ENCODE measurements around the gene MKLN1. TPM values are rescaled to one million over a fixed set of nuclear protein-coding genes. Genes with fewer than 3 reads are reported as not detected.

MKLN1 gene
- total and polyA plus RNA-seq, 2 of the 13 experiments (the other 11 are each of a cell fraction or from before 2014, with no cell fraction given) = 33.6 to 43.5 TPM

DNA sequence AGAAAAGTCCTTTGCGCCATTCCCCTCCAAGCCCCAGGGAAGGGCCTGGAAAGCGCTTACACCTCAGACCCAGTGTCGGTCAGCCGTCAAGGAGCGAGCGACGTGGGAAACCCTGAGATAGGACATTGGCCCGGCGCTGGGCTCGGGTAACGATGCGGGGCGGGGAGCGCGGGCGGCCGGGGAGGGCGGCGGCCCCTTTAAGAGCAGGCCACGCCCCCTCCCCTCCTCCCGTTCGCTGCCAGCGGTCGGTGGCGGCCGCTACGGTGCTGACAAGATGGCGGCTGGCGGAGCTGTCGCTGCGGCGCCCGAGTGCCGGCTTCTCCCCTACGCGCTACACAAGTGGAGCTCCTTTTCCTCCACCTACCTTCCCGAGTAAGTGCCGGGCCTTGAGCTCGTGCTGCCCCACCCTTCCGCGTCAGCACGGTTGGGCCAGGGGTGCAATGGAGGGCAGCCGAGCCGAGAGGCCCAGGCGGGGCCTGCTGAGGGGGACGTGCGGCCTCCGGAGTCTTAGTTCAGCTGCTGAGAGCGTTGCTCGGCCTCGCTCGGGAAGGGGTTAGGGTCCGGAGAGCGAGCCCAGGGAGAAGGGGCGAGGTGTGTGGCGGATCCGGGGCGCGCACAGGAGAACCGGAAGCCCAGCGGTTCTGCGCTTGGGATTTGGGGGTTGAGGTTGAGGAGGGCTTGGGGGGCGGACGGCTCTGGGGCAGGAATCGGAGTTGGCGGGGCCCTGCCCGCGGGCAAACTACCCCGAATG lies at the start of gene MKLN1 (continued):
- no peak; the same call in 1 of the 2 replicates for TF ChIP-seq ZNF253 (CRISPR knock-in tag; IDR thresholded peaks at IDR 0.05; ENCODE audit: borderline replicate concordance)
- peak; percentile 48; the same call in 1 of the 2 replicates for TF ChIP-seq ZNF776 (CRISPR knock-in tag; IDR thresholded peaks at IDR 0.05)
- no peak for TF ChIP-seq PTBP1 (IDR thresholded peaks at IDR 0.05; ENCODE audit: low read depth, low read length, poor library complexity, severe bottlenecking)
- TF ChIP-seq CHCHD3 (CRISPR knock-in tag; IDR thresholded peaks at IDR 0.05) = 0 out of 2 replicates have a peak, but pooled peaks have one; percentile 63
- TF ChIP-seq POLR2A (IDR thresholded peaks at IDR 0.05; ENCODE audit: insufficient read depth in 1 of 2, low read depth in 2 of 2, low read length in 2 of 2) = peak; percentile 81 to 91
- TF ChIP-seq ZNF746 (CRISPR knock-in tag; IDR thresholded peaks at IDR 0.05) = peak; percentile 68; the same call in 1 of the 2 replicates
- TF ChIP-seq, protein P1, sequence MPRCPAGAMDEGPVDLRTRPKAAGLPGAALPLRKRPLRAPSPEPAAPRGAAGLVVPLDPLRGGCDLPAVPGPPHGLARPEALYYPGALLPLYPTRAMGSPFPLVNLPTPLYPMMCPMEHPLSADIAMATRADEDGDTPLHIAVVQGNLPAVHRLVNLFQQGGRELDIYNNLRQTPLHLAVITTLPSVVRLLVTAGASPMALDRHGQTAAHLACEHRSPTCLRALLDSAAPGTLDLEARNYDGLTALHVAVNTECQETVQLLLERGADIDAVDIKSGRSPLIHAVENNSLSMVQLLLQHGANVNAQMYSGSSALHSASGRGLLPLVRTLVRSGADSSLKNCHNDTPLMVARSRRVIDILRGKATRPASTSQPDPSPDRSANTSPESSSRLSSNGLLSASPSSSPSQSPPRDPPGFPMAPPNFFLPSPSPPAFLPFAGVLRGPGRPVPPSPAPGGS (CRISPR knock-in tag; IDR thresholded peaks at IDR 0.05) = peak; percentile 91; the same call in 1 of the 2 replicates
- TF ChIP-seq MYC (CRISPR knock-in tag; IDR thresholded peaks at IDR 0.05; ENCODE audit: borderline replicate concordance) = peak; percentile 50; the same call in 1 of the 2 replicates
- no peak for TF ChIP-seq TCF7 (IDR thresholded peaks at IDR 0.05; ENCODE audit: low read depth)
- TF ChIP-seq CENPX (CRISPR knock-in tag; IDR thresholded peaks at IDR 0.05) = no peak
- TF ChIP-seq KLF11 (CRISPR knock-in tag; IDR thresholded peaks at IDR 0.05) = no peak
- no peak for TF ChIP-seq NR2F6 (IDR thresholded peaks at IDR 0.05)
- TF ChIP-seq NR2F6 (CRISPR knock-in tag; IDR thresholded peaks at IDR 0.05) = peak; percentile 29; the same call in 1 of the 2 replicates
- TF ChIP-seq TEAD2 (CRISPR knock-in tag; IDR thresholded peaks at IDR 0.05) = no peak
- TF ChIP-seq KDM6A (CRISPR knock-in tag; IDR thresholded peaks at IDR 0.05; ENCODE audit: low read depth) = no peak
- TF ChIP-seq ZNF224 (CRISPR knock-in tag; IDR thresholded peaks at IDR 0.05) = peak; percentile 96
- no peak for TF ChIP-seq DNMT1 (CRISPR knock-in tag; IDR thresholded peaks at IDR 0.05)
- TF ChIP-seq NFE2L1 (CRISPR knock-in tag; IDR thresholded peaks at IDR 0.05; ENCODE audit: borderline replicate concordance) = no peak
- peak; percentile 97 for TF ChIP-seq ZNF501 (CRISPR knock-in tag; IDR thresholded peaks at IDR 0.05)
- TF ChIP-seq ZKSCAN1 (IDR thresholded peaks at IDR 0.05; ENCODE audit: low read length) = no peak
- TF ChIP-seq, protein P2, sequence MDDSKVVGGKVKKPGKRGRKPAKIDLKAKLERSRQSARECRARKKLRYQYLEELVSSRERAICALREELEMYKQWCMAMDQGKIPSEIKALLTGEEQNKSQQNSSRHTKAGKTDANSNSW (CRISPR knock-in tag; IDR thresholded peaks at IDR 0.05; ENCODE audit: borderline replicate concordance) = no peak; the same call in 1 of the 2 replicates
- TF ChIP-seq, protein P3, sequence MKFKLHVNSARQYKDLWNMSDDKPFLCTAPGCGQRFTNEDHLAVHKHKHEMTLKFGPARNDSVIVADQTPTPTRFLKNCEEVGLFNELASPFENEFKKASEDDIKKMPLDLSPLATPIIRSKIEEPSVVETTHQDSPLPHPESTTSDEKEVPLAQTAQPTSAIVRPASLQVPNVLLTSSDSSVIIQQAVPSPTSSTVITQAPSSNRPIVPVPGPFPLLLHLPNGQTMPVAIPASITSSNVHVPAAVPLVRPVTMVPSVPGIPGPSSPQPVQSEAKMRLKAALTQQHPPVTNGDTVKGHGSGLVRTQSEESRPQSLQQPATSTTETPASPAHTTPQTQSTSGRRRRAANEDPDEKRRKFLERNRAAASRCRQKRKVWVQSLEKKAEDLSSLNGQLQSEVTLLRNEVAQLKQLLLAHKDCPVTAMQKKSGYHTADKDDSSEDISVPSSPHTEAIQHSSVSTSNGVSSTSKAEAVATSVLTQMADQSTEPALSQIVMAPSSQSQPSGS (CRISPR knock-in tag; IDR thresholded peaks at IDR 0.05) = 0 out of 2 replicates have a peak, but pooled peaks have one; percentile 43
- no peak; the same call in 1 of the 2 replicates for TF ChIP-seq ZNF232 (CRISPR knock-in tag; IDR thresholded peaks at IDR 0.05; ENCODE audit: borderline replicate concordance)
- TF ChIP-seq ZEB1 (IDR thresholded peaks at IDR 0.05; ENCODE audit: insufficient replicate concordance, low read depth) = no peak
- peak; percentile 72; the same call in 1 of the 2 replicates for TF ChIP-seq AHR (CRISPR knock-in tag; IDR thresholded peaks at IDR 0.05)
- TF ChIP-seq, protein P4, sequence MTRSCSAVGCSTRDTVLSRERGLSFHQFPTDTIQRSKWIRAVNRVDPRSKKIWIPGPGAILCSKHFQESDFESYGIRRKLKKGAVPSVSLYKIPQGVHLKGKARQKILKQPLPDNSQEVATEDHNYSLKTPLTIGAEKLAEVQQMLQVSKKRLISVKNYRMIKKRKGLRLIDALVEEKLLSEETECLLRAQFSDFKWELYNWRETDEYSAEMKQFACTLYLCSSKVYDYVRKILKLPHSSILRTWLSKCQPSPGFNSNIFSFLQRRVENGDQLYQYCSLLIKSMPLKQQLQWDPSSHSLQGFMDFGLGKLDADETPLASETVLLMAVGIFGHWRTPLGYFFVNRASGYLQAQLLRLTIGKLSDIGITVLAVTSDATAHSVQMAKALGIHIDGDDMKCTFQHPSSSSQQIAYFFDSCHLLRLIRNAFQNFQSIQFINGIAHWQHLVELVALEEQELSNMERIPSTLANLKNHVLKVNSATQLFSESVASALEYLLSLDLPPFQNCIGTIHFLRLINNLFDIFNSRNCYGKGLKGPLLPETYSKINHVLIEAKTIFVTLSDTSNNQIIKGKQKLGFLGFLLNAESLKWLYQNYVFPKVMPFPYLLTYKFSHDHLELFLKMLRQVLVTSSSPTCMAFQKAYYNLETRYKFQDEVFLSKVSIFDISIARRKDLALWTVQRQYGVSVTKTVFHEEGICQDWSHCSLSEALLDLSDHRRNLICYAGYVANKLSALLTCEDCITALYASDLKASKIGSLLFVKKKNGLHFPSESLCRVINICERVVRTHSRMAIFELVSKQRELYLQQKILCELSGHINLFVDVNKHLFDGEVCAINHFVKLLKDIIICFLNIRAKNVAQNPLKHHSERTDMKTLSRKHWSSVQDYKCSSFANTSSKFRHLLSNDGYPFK (CRISPR knock-in tag; IDR thresholded peaks at IDR 0.05; ENCODE audit: borderline replicate concordance) = peak; percentile 90; the same call in 1 of the 2 replicates

All from HepG2 (cell line).